Measurements from ENCODE around the gene SLC38A11. TPM values are rescaled to one million over a fixed set of nuclear protein-coding genes. Genes with fewer than 3 reads are reported as not detected.

Gene SLC38A11
- polyA plus RNA-seq, 3 donors = 0.07 TPM; not detected in 2

DNA sequence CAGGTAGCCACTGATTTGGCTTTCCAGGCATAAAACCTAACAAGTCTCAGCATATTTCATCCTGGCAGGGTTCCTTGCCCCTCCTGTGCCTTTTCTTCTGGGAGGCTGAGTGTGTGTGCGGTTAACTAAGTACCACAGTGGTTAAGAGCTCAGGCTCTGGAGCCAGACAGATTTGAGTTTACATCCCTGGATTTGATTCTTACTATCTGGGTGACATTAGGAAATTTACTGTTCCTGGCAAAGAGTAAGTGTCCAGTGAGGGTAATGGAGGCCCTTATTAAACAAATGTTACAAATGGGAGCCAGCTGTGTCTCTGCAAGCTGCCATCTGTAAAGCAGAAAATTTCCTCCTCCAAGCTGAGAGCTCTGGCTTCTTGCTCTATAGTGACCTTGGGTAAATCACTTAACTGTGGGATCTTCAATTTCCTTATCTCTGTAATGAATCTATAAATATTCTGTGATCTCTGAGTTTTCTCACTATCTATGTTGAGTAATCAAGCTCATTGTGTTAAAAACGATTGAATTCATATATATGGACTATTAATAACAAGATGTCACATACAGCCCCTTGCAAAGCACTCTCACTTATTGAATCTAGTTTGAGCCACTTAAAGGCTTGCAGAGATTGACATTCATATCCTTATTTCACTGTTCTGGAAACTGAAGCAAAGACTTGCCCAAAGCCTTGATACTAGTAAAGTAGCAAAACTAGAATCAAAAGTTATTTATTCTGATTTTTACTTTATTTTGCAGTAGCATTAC, 107.2 kb downstream of the SLC38A11 start:
- 100% methylated on average over 1 of the region's 2 CpGs for WGBS (ENCODE audit: insufficient coverage)
- no peak overlapping the region for H3K9ac ChIP-seq (ENCODE audit: insufficient read depth, low read length, poor library complexity, severe bottlenecking)
- peaks cover 0 to 4% (median 4%) of the 10 kb centered on the region in 3 donors for H3K27me3 Mint-ChIP-seq (ENCODE audit: low read depth in 3 of 3)
- intact Hi-C loops (cut with micrococcal nuclease) = no loop called here
- TF ChIP-seq, protein P1, sequence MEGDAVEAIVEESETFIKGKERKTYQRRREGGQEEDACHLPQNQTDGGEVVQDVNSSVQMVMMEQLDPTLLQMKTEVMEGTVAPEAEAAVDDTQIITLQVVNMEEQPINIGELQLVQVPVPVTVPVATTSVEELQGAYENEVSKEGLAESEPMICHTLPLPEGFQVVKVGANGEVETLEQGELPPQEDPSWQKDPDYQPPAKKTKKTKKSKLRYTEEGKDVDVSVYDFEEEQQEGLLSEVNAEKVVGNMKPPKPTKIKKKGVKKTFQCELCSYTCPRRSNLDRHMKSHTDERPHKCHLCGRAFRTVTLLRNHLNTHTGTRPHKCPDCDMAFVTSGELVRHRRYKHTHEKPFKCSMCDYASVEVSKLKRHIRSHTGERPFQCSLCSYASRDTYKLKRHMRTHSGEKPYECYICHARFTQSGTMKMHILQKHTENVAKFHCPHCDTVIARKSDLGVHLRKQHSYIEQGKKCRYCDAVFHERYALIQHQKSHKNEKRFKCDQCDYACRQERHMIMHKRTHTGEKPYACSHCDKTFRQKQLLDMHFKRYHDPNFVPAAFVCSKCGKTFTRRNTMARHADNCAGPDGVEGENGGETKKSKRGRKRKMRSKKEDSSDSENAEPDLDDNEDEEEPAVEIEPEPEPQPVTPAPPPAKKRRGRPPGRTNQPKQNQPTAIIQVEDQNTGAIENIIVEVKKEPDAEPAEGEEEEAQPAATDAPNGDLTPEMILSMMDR (IDR thresholded peaks at IDR 0.05) = no peak
- H3K4me1 ChIP-seq (ENCODE audit: control insufficient read depth in 1 of 2, insufficient read depth in 2 of 2, low read length in 2 of 2) = peaks cover 0 to 10% of the 10 kb centered on the region in 2 donors
- H3K27ac Mint-ChIP-seq = no peak overlapping the region
- H3K4me2 ChIP-seq (replicated peaks; ENCODE audit: extremely low read depth, low read length, poor library complexity, severe bottlenecking) = no peak overlapping the region
- H3K36me3 Mint-ChIP-seq = no peaks in the 10 kb centered on the region
- H3K4me3 ChIP-seq (replicated peaks in 1 of 3; ENCODE audit: low read depth in 2 of 3, low read length in 3 of 3) = no peak overlapping the region
- no peaks in the 10 kb centered on the region for H3K36me3 ChIP-seq (replicated peaks in 1 of 2; ENCODE audit: control insufficient read depth in 1 of 2, insufficient read depth in 2 of 2, low read length in 2 of 2)
- DNase-seq = no peak
- no peaks in the 10 kb centered on the region for H3K27me3 ChIP-seq (ENCODE audit: control insufficient read depth in 2 of 2, insufficient read depth in 2 of 2, low read length in 2 of 2)
- peaks cover 0 to 3% (median 0%) of the 10 kb centered on the region in 7 donors for H3K9me3 Mint-ChIP-seq
- no peak overlapping the region for H3K4me3 Mint-ChIP-seq
- H3K79me2 ChIP-seq (ENCODE audit: insufficient read depth, low read length) = no peaks in the 10 kb centered on the region
- no peak overlapping the region for H3K27ac ChIP-seq (ENCODE audit: low read depth in 1 of 2, low read length in 2 of 2)
- no peaks in the 10 kb centered on the region for H4K20me1 ChIP-seq (ENCODE audit: insufficient read depth, low read length)
- H3K9me3 ChIP-seq (replicated peaks in 1 of 2; ENCODE audit: control insufficient read depth in 1 of 2, insufficient read depth in 1 of 2, low read length in 2 of 2) = no peaks in the 10 kb centered on the region
- peaks cover 10% of the 10 kb centered on the region for H3K4me1 Mint-ChIP-seq
- H2AFZ ChIP-seq (ENCODE audit: insufficient read depth, low read depth, low read length, poor library complexity, severe bottlenecking) = no peak overlapping the region

GRCh38 chr2:164847291-164847690, 108.0 kb downstream of the SLC38A11 start:
- Histone ChIP-seq H3K4me1 (ENCODE audit: control insufficient read depth in 1 of 2, insufficient read depth in 2 of 2, low read length in 2 of 2) (peaks cover under 1 to 15% of the 10 kb centered on the region in 2 donors), H3K9me3 (replicated peaks in 1 of 2; ENCODE audit: control insufficient read depth in 1 of 2, insufficient read depth in 1 of 2, low read length in 2 of 2) (no peaks in the 10 kb centered on the region), H3K79me2 (ENCODE audit: insufficient read depth, low read length) (no peaks in the 10 kb centered on the region), H3K27ac (ENCODE audit: low read depth in 1 of 2, low read length in 2 of 2) (no peak overlapping the region), H3K4me2 (replicated peaks; ENCODE audit: extremely low read depth, low read length, poor library complexity, severe bottlenecking) (no peak overlapping the region), H3K4me3 (replicated peaks in 1 of 3; ENCODE audit: low read depth in 2 of 3, low read length in 3 of 3) (no peak overlapping the region), H3K9ac (ENCODE audit: insufficient read depth, low read length, poor library complexity, severe bottlenecking) (no peak overlapping the region), H2AFZ (ENCODE audit: insufficient read depth, low read depth, low read length, poor library complexity, severe bottlenecking) (no peak overlapping the region), H3K36me3 (replicated peaks in 1 of 2; ENCODE audit: control insufficient read depth in 1 of 2, insufficient read depth in 2 of 2, low read length in 2 of 2) (no peaks in the 10 kb centered on the region), H3K27me3 (ENCODE audit: control insufficient read depth in 2 of 2, insufficient read depth in 2 of 2, low read length in 2 of 2) (no peaks in the 10 kb centered on the region), H4K20me1 (ENCODE audit: insufficient read depth, low read length) (no peaks in the 10 kb centered on the region)
- WGBS (ENCODE audit: insufficient coverage) = no CpG with 5 or more reads among the region's 4 CpGs
- no peak for DNase-seq
- Mint-ChIP-seq H3K27ac (no peak overlapping the region), H3K4me3 (no peak overlapping the region), H3K27me3 (ENCODE audit: low read depth in 3 of 3) (peaks cover 0 to 4% (median 4%) of the 10 kb centered on the region in 3 donors), H3K9me3 (peaks cover 0 to 3% (median 0%) of the 10 kb centered on the region in 7 donors), H3K36me3 (no peaks in the 10 kb centered on the region), H3K4me1 (peaks cover 11% of the 10 kb centered on the region)
- TF ChIP-seq, protein P1 (IDR thresholded peaks at IDR 0.05) = no peak
- intact Hi-C loops (cut with micrococcal nuclease) = no loop called here
